GM21515 (cell line): Measurements from ENCODE around the gene TENT4B.

ENCODE experiments used
- ATAC-seq: cut with Tn5 transposase; IDR thresholded peaks from one replicate; pipeline ENCODE4 v1.9.1; 2021; ENCODE audit not compliant: unreplicated experiment

Gene TENT4B

DNA sequence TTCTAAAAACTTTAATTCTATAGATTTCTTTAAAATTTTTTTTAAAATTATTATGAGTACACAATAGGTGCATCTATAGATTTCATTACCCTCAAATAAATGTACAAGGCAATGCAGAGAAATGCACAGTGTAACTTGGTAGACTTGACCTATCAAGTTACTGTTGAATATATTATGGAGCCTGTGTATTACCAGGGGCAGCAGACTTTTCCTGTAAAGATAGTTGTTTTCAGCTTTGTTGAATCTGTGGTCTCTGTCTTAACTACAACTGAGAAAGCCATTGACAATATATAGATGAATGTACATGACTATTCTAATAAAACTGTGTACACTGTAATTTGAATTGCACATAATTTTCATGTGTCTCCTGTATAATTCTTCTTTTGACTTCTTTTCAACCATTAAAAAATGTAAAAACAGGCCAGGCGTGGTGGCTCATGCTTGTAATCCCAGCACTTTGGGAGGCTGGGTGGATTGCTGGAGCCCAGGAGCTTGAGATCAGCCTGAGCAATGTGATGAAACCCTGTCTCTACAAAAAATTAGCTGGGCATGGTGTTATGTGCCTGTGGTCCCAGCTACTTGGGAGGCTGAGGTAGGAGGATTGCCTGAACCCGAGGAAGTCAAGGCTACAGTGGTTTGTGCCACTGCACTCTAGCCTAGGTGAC lies 39.4 kb downstream of the TENT4B start:
- no peak for ATAC-seq

DNA sequence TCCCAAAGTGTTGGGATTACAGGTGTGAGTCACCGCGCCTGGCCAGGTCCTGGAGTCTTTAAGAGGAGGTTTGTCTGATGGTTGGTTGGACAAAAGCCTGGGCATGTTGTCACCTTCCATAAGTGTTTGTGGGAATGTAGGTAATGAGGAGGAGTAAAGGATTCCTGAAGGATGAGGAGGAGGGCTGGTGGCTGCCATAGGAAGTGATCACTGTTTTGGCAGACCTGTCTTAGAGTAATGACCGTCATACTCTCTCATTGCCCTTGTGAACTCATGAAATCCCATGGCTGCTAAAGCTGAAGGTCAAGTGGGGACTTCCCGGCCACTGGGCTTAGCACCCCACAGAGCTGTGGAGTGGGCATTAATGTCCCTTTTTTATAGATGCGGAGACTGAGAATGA lies 40.5 kb downstream of the TENT4B start:
- no peak for ATAC-seq

DNA sequence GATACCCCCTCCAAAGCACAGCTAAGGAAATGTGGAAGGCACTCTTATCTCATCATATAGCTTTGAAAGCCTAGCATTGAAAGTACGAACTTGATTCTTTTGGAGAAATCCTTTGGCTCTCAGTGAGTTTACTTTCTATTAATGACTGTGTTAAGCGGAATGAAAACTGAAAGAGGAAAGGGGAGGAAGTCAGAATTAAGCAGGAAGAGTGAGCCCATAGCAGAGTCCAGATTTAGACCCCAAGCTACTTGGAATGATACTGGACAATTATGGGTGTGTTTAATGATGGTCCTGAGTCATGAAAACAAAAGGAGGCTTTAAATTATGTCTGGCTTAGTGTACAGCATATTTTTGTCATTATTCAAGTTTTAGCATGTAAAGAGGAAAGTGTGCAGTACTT lies 42.2 kb downstream of the TENT4B start:
- ATAC-seq = no peak

- ATAC-seq = no peak
Measured at GRCh38 chr16:50195756-50196155, 42.6 kb downstream of the TENT4B start.

- no peak for ATAC-seq
Measured at GRCh38 chr16:50197582-50197981, 44.5 kb downstream of the TENT4B start.

GRCh38 chr16:50198802-50199403 lies 45.8 kb downstream of the TENT4B start:
- no peak for ATAC-seq

GRCh38 chr16:50201787-50202186 lies 48.7 kb downstream of the TENT4B start:
- ATAC-seq = no peak

DNA sequence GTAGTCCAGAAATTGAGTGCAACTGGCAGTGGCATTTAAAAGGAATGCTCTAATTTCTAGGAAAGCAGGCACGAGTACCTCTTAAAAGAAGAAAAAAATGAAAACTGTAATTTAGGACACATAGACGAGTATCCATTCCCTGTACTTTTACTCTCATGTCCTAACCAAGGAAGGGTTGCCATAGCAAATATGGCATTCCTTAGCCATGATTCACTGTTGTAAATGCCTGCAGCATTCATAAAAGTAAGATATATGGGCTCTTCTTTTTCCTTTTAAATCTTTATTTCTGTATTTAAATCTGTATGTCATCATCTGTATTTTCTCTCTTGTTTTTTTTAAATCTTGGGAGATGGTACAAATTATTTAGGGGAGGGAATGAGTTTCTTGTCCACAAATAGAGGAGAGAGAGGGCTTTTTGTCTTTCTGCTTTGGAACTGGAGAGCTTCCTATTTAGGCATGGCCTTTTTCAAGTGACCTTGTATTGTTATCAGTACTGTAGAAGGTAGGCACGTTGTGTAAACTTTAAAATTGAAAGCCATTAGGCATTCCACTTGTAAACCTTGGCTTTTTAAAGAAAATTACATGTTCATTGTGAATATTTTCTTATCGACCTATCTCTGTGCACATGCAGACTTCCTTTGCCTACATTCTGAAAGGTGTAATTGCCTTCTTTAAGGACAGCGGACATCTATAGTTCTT lies 50.0 kb downstream of the TENT4B start:
- no peak for ATAC-seq

- ATAC-seq = no peak
Measured at GRCh38 chr16:50203681-50204080, 50.6 kb downstream of the TENT4B start.

- no peak for ATAC-seq
Measured at GRCh38 chr16:50204453-50205108, 51.5 kb downstream of the TENT4B start.

DNA sequence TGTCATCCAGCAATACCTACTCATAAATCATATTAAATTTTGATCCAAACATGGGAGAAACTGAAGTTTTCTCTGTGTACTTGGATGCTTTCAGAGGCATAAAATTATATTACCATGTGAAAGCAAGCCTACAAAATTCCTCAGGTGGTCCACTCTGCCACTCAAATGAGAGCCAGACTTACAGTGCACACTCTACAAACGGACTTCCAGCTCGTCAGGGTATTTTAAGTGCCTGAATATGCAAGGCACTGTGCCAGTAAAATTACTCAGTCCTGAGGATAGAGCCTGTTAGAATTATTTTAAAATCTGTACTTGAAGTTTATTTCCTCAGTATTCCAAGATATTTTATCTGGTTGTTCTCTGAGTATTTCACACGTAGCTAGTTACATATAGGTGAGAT lies 54.5 kb downstream of the TENT4B start:
- ATAC-seq = no peak

DNA sequence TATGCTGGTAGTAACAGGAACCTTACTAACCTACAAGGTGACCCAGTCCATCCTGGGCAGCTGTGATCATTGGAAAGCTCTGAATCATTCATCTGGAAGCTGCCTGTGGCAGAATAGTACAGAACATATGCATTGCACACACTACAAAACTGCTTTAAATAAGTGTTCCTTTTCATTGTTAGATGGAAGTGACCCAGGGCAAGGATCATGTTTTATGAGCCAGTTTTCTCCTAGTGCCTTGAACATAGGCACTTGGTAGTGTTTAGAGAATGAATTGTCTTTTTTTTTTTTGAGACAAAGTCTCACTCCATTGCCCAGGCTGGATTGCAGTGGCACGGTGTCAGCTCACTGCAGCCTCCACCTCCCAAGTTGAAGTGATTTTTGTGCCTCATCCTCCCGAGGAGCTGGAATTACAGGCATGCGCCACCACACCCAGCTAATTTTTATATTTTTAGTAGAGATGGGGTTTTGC lies 55.4 kb downstream of the TENT4B start:
- no peak for ATAC-seq

DNA sequence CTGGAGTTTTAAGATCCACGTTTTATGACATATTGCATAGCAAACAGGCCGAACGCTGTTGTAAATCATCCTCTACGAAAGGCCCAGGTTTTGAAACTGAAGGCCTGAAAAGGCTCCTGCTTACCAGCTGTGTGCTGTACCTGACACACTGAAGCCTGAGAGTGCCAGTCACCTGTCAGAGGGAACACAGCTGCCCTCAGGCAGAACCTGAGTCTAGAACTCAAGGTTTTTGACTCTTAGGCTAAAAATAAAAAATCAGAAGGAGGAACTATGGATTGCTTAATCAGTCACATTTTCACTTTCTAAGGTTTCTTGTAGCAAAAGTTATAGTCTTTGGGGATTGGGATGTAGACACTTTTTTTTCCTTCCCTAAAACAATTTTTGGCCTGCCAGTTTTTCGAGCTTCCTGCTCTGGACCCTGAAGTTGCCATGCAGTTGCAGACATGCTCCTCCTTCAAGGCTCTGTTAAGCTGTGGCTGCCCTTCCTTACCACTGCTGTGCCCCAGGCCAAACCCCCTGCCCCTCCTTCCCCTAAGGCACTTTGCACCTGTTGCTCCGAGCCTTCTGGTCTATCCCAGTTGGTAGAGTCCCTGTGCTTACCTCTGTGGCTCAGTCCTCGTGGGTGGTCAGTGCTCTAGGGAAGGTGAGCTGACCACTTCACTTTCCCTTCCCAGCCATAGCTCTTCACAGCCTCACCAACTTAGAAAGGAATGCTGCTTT lies 56.6 kb downstream of the TENT4B start:
- ATAC-seq = no peak

GRCh38 chr16:50210266-50211038 lies 57.3 kb downstream of the TENT4B start:
- ATAC-seq = peak; percentile 82

- ATAC-seq = no peak
Measured at GRCh38 chr16:50213939-50214519, 60.9 kb downstream of the TENT4B start.

DNA sequence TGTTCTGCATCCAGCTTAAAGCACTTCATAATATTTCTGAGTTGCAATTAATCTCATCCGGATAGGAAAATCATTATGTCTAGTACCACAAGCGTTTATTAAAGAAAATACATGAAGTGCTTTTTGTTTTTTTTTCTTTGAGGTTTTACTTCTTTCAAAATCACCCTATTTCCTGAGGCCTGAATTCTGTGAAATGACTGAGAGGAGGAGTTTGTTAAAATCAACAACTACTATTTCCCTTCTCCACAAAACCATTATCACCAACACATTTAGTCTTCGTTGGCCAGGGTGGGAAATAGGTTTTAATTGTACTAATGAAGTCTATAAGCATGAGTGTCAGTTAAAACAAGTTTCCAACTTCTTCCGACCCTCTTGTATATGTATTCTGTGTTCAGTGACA lies 62.6 kb downstream of the TENT4B start:
- no peak for ATAC-seq

- no peak for ATAC-seq
Measured at GRCh38 chr16:50216231-50216630, 63.1 kb downstream of the TENT4B start.

GRCh38 chr16:50219402-50219975 lies 66.4 kb downstream of the TENT4B start:
- ATAC-seq = no peak

DNA sequence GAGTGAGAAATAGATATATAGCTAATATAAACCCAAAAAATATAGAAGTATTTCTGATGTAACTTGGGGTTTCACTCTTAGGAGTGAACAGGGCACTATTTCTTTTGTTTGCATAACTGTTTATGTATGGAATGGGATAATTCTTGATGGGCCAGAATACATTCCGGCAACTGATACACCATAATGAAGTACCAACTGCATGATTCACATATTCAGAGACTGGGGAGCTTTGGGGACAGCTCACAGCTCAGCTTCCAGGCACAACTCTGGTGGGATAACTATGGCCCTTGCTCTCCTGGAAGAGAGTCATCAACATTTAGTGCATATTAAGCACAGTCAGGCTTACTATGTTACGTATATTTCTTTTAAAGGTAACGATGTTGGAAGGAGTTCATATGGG lies 71.2 kb downstream of the TENT4B start:
- no peak for ATAC-seq

DNA sequence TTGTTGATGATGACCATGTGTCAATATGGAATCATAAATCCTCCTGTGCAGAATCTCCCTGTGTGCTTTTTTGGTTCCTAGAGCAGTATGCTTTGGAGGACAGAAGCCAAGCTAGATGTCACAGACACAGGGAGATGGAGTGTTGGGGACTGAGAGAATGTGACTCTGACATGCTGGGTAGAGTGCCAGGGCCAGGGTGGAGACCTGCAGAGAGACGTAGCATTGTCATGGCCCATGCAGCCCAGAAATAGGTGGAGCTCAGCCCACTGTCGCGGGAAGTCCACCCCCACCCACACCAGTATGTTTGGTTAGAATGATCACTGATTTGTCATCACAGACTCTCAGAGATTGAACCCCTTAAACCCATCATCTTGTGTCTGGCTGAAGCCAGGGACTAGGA lies 74.0 kb downstream of the TENT4B start:
- no peak for ATAC-seq
